NCI-H2196 treated with DMSO at 0.1 percent for 48 hours (cell line): ENCODE measurements around the gene CLHC1.

Source experiments
- DNase-seq: peaks from one replicate; lab custom pipeline; 2025; ENCODE audit not compliant: unreplicated experiment; lab: John Stamatoyannopoulos, UW

The CLHC1 gene

GRCh38 chr2:55169915-55170314 lies 62.2 kb downstream of the CLHC1 start:
- no peak for DNase-seq

GRCh38 chr2:55169359-55169758 lies 62.7 kb downstream of the CLHC1 start:
- DNase-seq = no peak

- DNase-seq = peak; percentile 20
Measured at GRCh38 chr2:55168221-55169154, 63.6 kb downstream of the CLHC1 start.

- DNase-seq = no peak
Measured at GRCh38 chr2:55165626-55166025, 66.5 kb downstream of the CLHC1 start.

GRCh38 chr2:55164534-55165480 lies 67.3 kb downstream of the CLHC1 start:
- DNase-seq = no peak

- DNase-seq = no peak
Measured at GRCh38 chr2:55163941-55164390, 68.1 kb downstream of the CLHC1 start.

GRCh38 chr2:55163274-55163721 lies 68.8 kb downstream of the CLHC1 start:
- DNase-seq = no peak

- no peak for DNase-seq
Measured at GRCh38 chr2:55162284-55163006, 69.6 kb downstream of the CLHC1 start.

GRCh38 chr2:55161295-55162210 lies 70.5 kb downstream of the CLHC1 start:
- no peak for DNase-seq

GRCh38 chr2:55160422-55160821 lies 71.7 kb downstream of the CLHC1 start:
- no peak for DNase-seq

- no peak for DNase-seq
Measured at GRCh38 chr2:55159752-55160151, 72.3 kb downstream of the CLHC1 start.

- DNase-seq = no peak
Measured at GRCh38 chr2:55159037-55159651, 72.9 kb downstream of the CLHC1 start.

- no peak for DNase-seq
Measured at GRCh38 chr2:55158111-55158814, 73.8 kb downstream of the CLHC1 start.

- DNase-seq = no peak
Measured at GRCh38 chr2:55157474-55157884, 74.6 kb downstream of the CLHC1 start.

- no peak for DNase-seq
Measured at GRCh38 chr2:55156984-55157383, 75.1 kb downstream of the CLHC1 start.

GRCh38 chr2:55156326-55156725 lies 75.8 kb downstream of the CLHC1 start:
- DNase-seq = no peak

- DNase-seq = no peak
Measured at GRCh38 chr2:55155764-55156281, 76.3 kb downstream of the CLHC1 start.

- no peak for DNase-seq
Measured at GRCh38 chr2:55155206-55155605, 76.9 kb downstream of the CLHC1 start.
